ENCODE measurements around the gene SLC7A4.
A peak's percentile ranks its signal among the peaks of the same experiment; 100 is the strongest.

The SLC7A4 gene

GRCh38 chr22:21015466-21016006 is 16.8 kb downstream of the SLC7A4 start:
- Histone ChIP-seq H3K9me3 (no peaks in the 10 kb centered on the region), H3K27me3 (peaks cover 61% of the 10 kb centered on the region), H3K36me3 (no peaks in the 10 kb centered on the region), H3K4me1 (ENCODE audit: control insufficient read depth in 1 of 2, insufficient read depth in 1 of 2, low read depth in 1 of 2, low read length in 1 of 2) (peaks cover 11 to 13% of the 10 kb centered on the region in 2 experiments), H3K4me3 (ENCODE audit: low read depth in 1 of 2, low read length in 1 of 2) (no peak overlapping the region), H3K27ac (no peak overlapping the region)
- TF ChIP-seq CTCF (IDR thresholded peaks at IDR 0.05), result no peak

- H3K4me1 ChIP-seq (ENCODE audit: control insufficient read depth in 1 of 2, insufficient read depth in 1 of 2, low read depth in 1 of 2, low read length in 1 of 2), result peaks cover 11 to 13% of the 10 kb centered on the region in 2 experiments
- H3K27me3 ChIP-seq, result peaks cover 57% of the 10 kb centered on the region
- peak within 1 kb of the TSS; percentile 14 to 45 for H3K4me3 ChIP-seq (ENCODE audit: low read depth in 1 of 2, low read length in 1 of 2)
- H3K27ac ChIP-seq, result no peak within 1 kb of the TSS
- H3K9me3 ChIP-seq, result no peaks in the 10 kb centered on the region
- H3K36me3 ChIP-seq, result no peaks in the 10 kb centered on the region
- no peak for TF ChIP-seq CTCF (IDR thresholded peaks at IDR 0.05)
These were observed 17.5 kb downstream of the SLC7A4 start, which contains the start of gene P2RX6 for GRCh38 chr22:21014726-21015465. P2RX6 (plus strand) TSS chr22:21015165; CDS start chr22:21015175, 10 bp downstream.

- Histone ChIP-seq H3K4me1 (ENCODE audit: control insufficient read depth in 1 of 2, insufficient read depth in 1 of 2, low read depth in 1 of 2, low read length in 1 of 2) (peaks cover 11 to 13% of the 10 kb centered on the region in 2 experiments), H3K27ac (no peak overlapping the region), H3K9me3 (no peaks in the 10 kb centered on the region), H3K4me3 (ENCODE audit: low read depth in 1 of 2, low read length in 1 of 2) (peak overlapping the region; percentile 14 to 45), H3K36me3 (no peaks in the 10 kb centered on the region), H3K27me3 (peaks cover 54% of the 10 kb centered on the region)
- TF ChIP-seq CTCF (IDR thresholded peaks at IDR 0.05), result no peak
These were observed 18.1 kb downstream of the SLC7A4 start for GRCh38 chr22:21014202-21014725.

- H3K27me3 ChIP-seq, result peaks cover 54% of the 10 kb centered on the region
- no peak for TF ChIP-seq CTCF (IDR thresholded peaks at IDR 0.05)
- H3K27ac ChIP-seq, result no peak overlapping the region
- peak overlapping the region; percentile 14 to 45 for H3K4me3 ChIP-seq (ENCODE audit: low read depth in 1 of 2, low read length in 1 of 2)
- H3K9me3 ChIP-seq, result no peaks in the 10 kb centered on the region
- peaks cover 11 to 13% of the 10 kb centered on the region in 2 experiments for H3K4me1 ChIP-seq (ENCODE audit: control insufficient read depth in 1 of 2, insufficient read depth in 1 of 2, low read depth in 1 of 2, low read length in 1 of 2)
- no peaks in the 10 kb centered on the region for H3K36me3 ChIP-seq
These were observed 18.6 kb downstream of the SLC7A4 start for GRCh38 chr22:21013657-21014201.

- H3K27me3 ChIP-seq, result peaks cover 56% of the 10 kb centered on the region
- no peaks in the 10 kb centered on the region for H3K9me3 ChIP-seq
- TF ChIP-seq CTCF (IDR thresholded peaks at IDR 0.05), result no peak
- no peak overlapping the region for H3K27ac ChIP-seq
- H3K4me1 ChIP-seq (ENCODE audit: control insufficient read depth in 1 of 2, insufficient read depth in 1 of 2, low read depth in 1 of 2, low read length in 1 of 2), result peaks cover 11 to 13% of the 10 kb centered on the region in 2 experiments
- H3K36me3 ChIP-seq, result no peaks in the 10 kb centered on the region
- no peak overlapping the region for H3K4me3 ChIP-seq (ENCODE audit: low read depth in 1 of 2, low read length in 1 of 2)
These were observed 19.6 kb downstream of the SLC7A4 start for GRCh38 chr22:21012446-21013407.
